Endodermal cell (in vitro differentiated cells): ENCODE results near the gene DOCK9. TPM values are rescaled to one million over a fixed set of nuclear protein-coding genes. Genes with fewer than 3 reads are reported as not detected.
A peak's percentile ranks its signal among the peaks of the same experiment; 100 is the strongest.

ENCODE experiments used
- DNase-seq: peaks from one replicate; pipeline ENCODE4 v3.0.0-alpha.2; 2017
- H3K27ac ChIP-seq: 2 replicates; pipeline ENCODE4 v1.5.1; 2013; ENCODE audit warnings: mild to moderate bottlenecking, low read depth, low read length, moderate library complexity
- H3K27me3 ChIP-seq: 2 replicates; pipeline ENCODE4 v1.6.1; 2013; ENCODE audit warnings: mild to moderate bottlenecking, low read length, moderate library complexity; ENCODE audit not compliant: insufficient read depth, control insufficient read depth, poor library complexity, severe bottlenecking
- H3K36me3 ChIP-seq: 2 replicates; pipeline ENCODE4 v1.7.0; 2013; ENCODE audit warnings: mild to moderate bottlenecking, low read length, moderate library complexity; ENCODE audit not compliant: control insufficient read depth, insufficient read depth
- H3K4me1 ChIP-seq: one replicate; pipeline ENCODE4 v1.7.0; 2013; ENCODE audit warnings: low read length; ENCODE audit not compliant: control insufficient read depth, insufficient read depth
- H3K4me3 ChIP-seq: 2 replicates; pipeline ENCODE4 v1.5.1; 2013; ENCODE audit warnings: mild to moderate bottlenecking, low read length, moderate library complexity
- H3K9ac ChIP-seq: 2 replicates; pipeline ENCODE4 v1.6.1; 2013; ENCODE audit warnings: mild to moderate bottlenecking, low read length, moderate library complexity; ENCODE audit not compliant: poor library complexity, severe bottlenecking; ENCODE audit errors: extremely low read depth
- H3K9me3 ChIP-seq: 2 replicates; pipeline ENCODE4 v1.6.1; 2013; ENCODE audit warnings: mild to moderate bottlenecking, low read length, moderate library complexity; ENCODE audit not compliant: control insufficient read depth
- H3K27ac Mint-ChIP-seq: 2 replicates; pipeline ENCODE4 v1.8.0; 2020; ENCODE audit warnings: mixed read lengths
- H3K27me3 Mint-ChIP-seq: 2 replicates; pipeline ENCODE4 v1.8.0; 2021; ENCODE audit warnings: mild to moderate bottlenecking, mixed read lengths; ENCODE audit not compliant: insufficient read depth
- H3K36me3 Mint-ChIP-seq: 2 replicates; pipeline ENCODE4 v1.8.0; 2020; ENCODE audit warnings: low read depth, mixed read lengths
- H3K4me1 Mint-ChIP-seq: 2 replicates; pipeline ENCODE4 v1.8.0; 2020; ENCODE audit warnings: mixed read lengths
- H3K4me3 Mint-ChIP-seq: 2 replicates; pipeline ENCODE4 v1.8.0; 2020; ENCODE audit warnings: mild to moderate bottlenecking, moderate library complexity, mixed read lengths
- H3K9me3 Mint-ChIP-seq: 2 replicates; pipeline ENCODE4 v1.8.0; 2020; ENCODE audit warnings: mild to moderate bottlenecking, mixed read lengths
- CTCF ChIP-seq: fragments of 200-600 bp; sonication (generic); conservative IDR thresholded peaks from 2 replicates; pipeline ENCODE4 v1.5.0; 2021; ENCODE audit warnings: antibody characterized with exemption, mild to moderate bottlenecking
- WGBS, 2 experiments: methylation state at CpG; one replicate each; pipeline versions ENCODE4 v1.1.5 to v1.1.7; 2013; ENCODE audit warnings: missing lambda C conversion rate in 2 of 2, mixed read lengths in 1 of 2; ENCODE audit not compliant: insufficient coverage in 1 of 2, insufficient read length in 1 of 2; 5-methylcytosine and 5-hydroxymethylcytosine counted together
- total RNA-seq, 2 donors: library from RNA; stranded (reverse); fragmentation: NEBNext Ultra II Directional in 1 of 2; extraction: Animal tissue kit (Norgen Biotek cat#: 25700) in 1 of 2; gene quantifications; 2 replicates in 1 of 2; 3 replicates in 1 of 2; pipeline ENCODE4 v1.2.1, GENCODE V29; 2021

DOCK9 gene
- total RNA-seq, 2 donors from 2014 or later: 15.6 to 22.5 TPM

- no peak overlapping the region for H3K27ac ChIP-seq
Measured at GRCh38 chr13:98839856-98840769, 137.8 kb downstream of the DOCK9 start.

GRCh38 chr13:98838776-98839175 lies 139.1 kb downstream of the DOCK9 start:
- Histone ChIP-seq H3K27me3 (no peaks in the 10 kb centered on the region), H3K27ac (no peak overlapping the region), H3K9me3 (no peaks in the 10 kb centered on the region), H3K4me3 (no peak overlapping the region), H3K9ac (no peak overlapping the region), H3K4me1 (no peaks in the 10 kb centered on the region), H3K36me3 (no peaks in the 10 kb centered on the region)
- Mint-ChIP-seq H3K27me3 (no peaks in the 10 kb centered on the region), H3K4me1 (peaks cover 1% of the 10 kb centered on the region), H3K36me3 (no peaks in the 10 kb centered on the region), H3K4me3 (no peak overlapping the region), H3K27ac (no peak overlapping the region), H3K9me3 (no peaks in the 10 kb centered on the region)
- DNase-seq: no peak
- WGBS, 2 experiments: 88% methylated on average over 2 of the region's 2 CpGs; no CpG with 5 or more reads in 1 of the 2 experiments
- TF ChIP-seq CTCF: no peak

More at GRCh38 chr13:98839856-98840769, 137.8 kb downstream of the DOCK9 start:
- Mint-ChIP-seq H3K9me3 (no peaks in the 10 kb centered on the region), H3K4me3 (no peak overlapping the region), H3K27me3 (no peaks in the 10 kb centered on the region), H3K36me3 (no peaks in the 10 kb centered on the region), H3K4me1 (peaks cover 1% of the 10 kb centered on the region), H3K27ac (no peak overlapping the region)
- whole genome bisulfite sequencing, 2 experiments: 35 to 39% methylated on average over 10 to 14 of the region's 14 CpGs
- Histone ChIP-seq H3K9me3 (no peaks in the 10 kb centered on the region), H3K4me3 (no peak overlapping the region), H3K36me3 (no peaks in the 10 kb centered on the region), H3K4me1 (no peaks in the 10 kb centered on the region), H3K9ac (no peak overlapping the region), H3K27me3 (no peaks in the 10 kb centered on the region)
- DNase-seq: peak; percentile 92
- TF ChIP-seq CTCF: peak; percentile 92

GRCh38 chr13:98837896-98838295 lies 140.0 kb downstream of the DOCK9 start:
- Histone ChIP-seq H3K36me3 (no peaks in the 10 kb centered on the region), H3K27ac (no peak overlapping the region), H3K9me3 (no peaks in the 10 kb centered on the region), H3K4me3 (no peak overlapping the region), H3K9ac (no peak overlapping the region), H3K4me1 (no peaks in the 10 kb centered on the region), H3K27me3 (no peaks in the 10 kb centered on the region)
- Mint-ChIP-seq H3K27me3 (no peaks in the 10 kb centered on the region), H3K4me3 (no peak overlapping the region), H3K4me1 (peaks cover 1% of the 10 kb centered on the region), H3K36me3 (no peaks in the 10 kb centered on the region), H3K9me3 (no peaks in the 10 kb centered on the region), H3K27ac (no peak overlapping the region)
- DNase-seq: no peak
- no peak for TF ChIP-seq CTCF
- WGBS, 2 experiments: 98 to 100% methylated on average over 1 to 3 of the region's 3 CpGs
